NOMO-1 treated with DMSO at 0.1 percent for 48 hours (cell line): ENCODE measurements around the gene AJAP1.

Experiments used
- DNase-seq: peaks from one replicate; lab custom pipeline; 2025; ENCODE audit not compliant: unreplicated experiment; lab: John Stamatoyannopoulos, UW

AJAP1 gene

GRCh38 chr1:4803335-4803734 lies 148.9 kb downstream of the AJAP1 start:
- no peak for DNase-seq

GRCh38 chr1:4805987-4806386 lies 151.6 kb downstream of the AJAP1 start:
- DNase-seq, result no peak

- DNase-seq, result no peak
Measured at GRCh38 chr1:4820543-4820942, 166.1 kb downstream of the AJAP1 start.

- no peak for DNase-seq
Measured at GRCh38 chr1:4825800-4826450, 171.5 kb downstream of the AJAP1 start.

GRCh38 chr1:4830707-4831106 lies 176.3 kb downstream of the AJAP1 start:
- no peak for DNase-seq

GRCh38 chr1:4836574-4836973 lies 182.2 kb downstream of the AJAP1 start:
- no peak for DNase-seq

- DNase-seq, result no peak
Measured at GRCh38 chr1:4837031-4837600, 182.7 kb downstream of the AJAP1 start.

GRCh38 chr1:4837752-4838151 lies 183.3 kb downstream of the AJAP1 start:
- DNase-seq, result no peak

GRCh38 chr1:4838231-4838630 lies 183.8 kb downstream of the AJAP1 start:
- no peak for DNase-seq
